Activated CD4-positive, alpha-beta T cell treated with anti-CD3 and anti-CD28 coated beads, Interleukin-2, amount 10 ng/mL, durations not matched to agents 7 days and 5 days (primary cell): ENCODE results near the gene ADD1. TPM values are rescaled to one million over a fixed set of nuclear protein-coding genes. Genes with fewer than 3 reads are reported as not detected.

Experiments used
- CTCF ChIA-PET: fragments of 350-600 bp; sonication (Branson Sonifier 250); formaldehyde crosslinking; loops from one replicate; lab custom pipeline; 2021; ENCODE audit warnings: antibody characterized with exemption; lab: Charles Lee
- POLR2A ChIA-PET: fragments of 350-600 bp; sonication (Branson Sonifier 250); formaldehyde crosslinking; loops from one replicate; lab custom pipeline; 2021; ENCODE audit warnings: antibody characterized with exemption; lab: Charles Lee
- DNase-seq: peaks from one replicate; pipeline ENCODE4 v3.0.0-alpha.2; 2020
- H3K27ac Mint-ChIP-seq: one replicate; pipeline ENCODE4 v1.8.0; 2021; ENCODE audit warnings: mild to moderate bottlenecking, moderate library complexity, mixed read lengths
- H3K27me3 Mint-ChIP-seq: one replicate; pipeline ENCODE4 v1.8.0; 2021; ENCODE audit warnings: mixed read lengths
- H3K36me3 Mint-ChIP-seq: one replicate; pipeline ENCODE4 v1.8.0; 2021; ENCODE audit warnings: low read depth, mixed read lengths
- H3K4me1 Mint-ChIP-seq: one replicate; pipeline ENCODE4 v1.8.0; 2021; ENCODE audit warnings: mixed read lengths
- H3K4me3 Mint-ChIP-seq: one replicate; pipeline ENCODE4 v1.8.0; 2021; ENCODE audit warnings: mild to moderate bottlenecking, moderate library complexity, mixed read lengths
- H3K9me3 Mint-ChIP-seq: one replicate; pipeline ENCODE4 v1.8.0; 2021; ENCODE audit warnings: mixed read lengths
- total RNA-seq, 2 experiments: library from RNA; stranded (reverse); gene quantifications; one replicate each; pipeline ENCODE4 v1.2.3, GENCODE V29; 2021

ADD1 gene
- total RNA-seq, 2 experiments from 2014 or later = 264 to 266 TPM

GRCh38 chr4:2965262-2965661, 121.6 kb downstream of the ADD1 start:
- Mint-ChIP-seq H3K9me3 (no peaks in the 10 kb centered on the region), H3K36me3 (peaks cover 11% of the 10 kb centered on the region), H3K4me1 (peaks cover 22% of the 10 kb centered on the region), H3K27ac (no peak overlapping the region), H3K27me3 (peaks cover 3% of the 10 kb centered on the region), H3K4me3 (peak overlapping the region; percentile 81)
- POLR2A ChIA-PET = no interaction called here
- CTCF ChIA-PET = interaction anchor here (0.6 to 1.2 kb wide), 4 partner anchors 52 to 202 kb away, joined by 3 to 7 read pairs (median 4); no protein-coding TSS in a partner anchor
- DNase-seq = no peak

GRCh38 chr4:2968381-2968780, 124.7 kb downstream of the ADD1 start:
- CTCF ChIA-PET = interaction anchor here (0.9 kb wide), 1 partner anchor 10 kb away, joined by 3 read pairs; no protein-coding TSS in a partner anchor
- Mint-ChIP-seq H3K4me3 (no peak overlapping the region), H3K4me1 (peaks cover 10% of the 10 kb centered on the region), H3K9me3 (no peaks in the 10 kb centered on the region), H3K36me3 (peaks cover 6% of the 10 kb centered on the region), H3K27me3 (peaks cover 3% of the 10 kb centered on the region), H3K27ac (no peak overlapping the region)
- no peak for DNase-seq
- POLR2A ChIA-PET = no interaction called here

- H3K4me3 Mint-ChIP-seq = no peak overlapping the region
- DNase-seq = no peak
- ChIA-PET CTCF (interaction anchor here (0.5 kb wide), 1 partner anchor 193 kb away, joined by 3 read pairs; no protein-coding TSS in a partner anchor), POLR2A (no interaction called here)
- no peaks in the 10 kb centered on the region for H3K4me1 Mint-ChIP-seq
- H3K36me3 Mint-ChIP-seq = no peaks in the 10 kb centered on the region
- no peaks in the 10 kb centered on the region for H3K27me3 Mint-ChIP-seq
- no peak overlapping the region for H3K27ac Mint-ChIP-seq
- no peaks in the 10 kb centered on the region for H3K9me3 Mint-ChIP-seq
Observed at GRCh38 chr4:2971275-2971674, 127.6 kb downstream of the ADD1 start.

GRCh38 chr4:2977211-2978088, 133.8 kb downstream of the ADD1 start:
- POLR2A ChIA-PET = no interaction called here
- Mint-ChIP-seq H3K27ac (no peak overlapping the region), H3K36me3 (no peaks in the 10 kb centered on the region), H3K9me3 (peaks cover 14% of the 10 kb centered on the region), H3K4me1 (no peaks in the 10 kb centered on the region), H3K27me3 (no peaks in the 10 kb centered on the region), H3K4me3 (no peak overlapping the region)
- CTCF ChIA-PET = interaction anchor here (0.8 to 2.9 kb wide), 10 partner anchors 10 to 67 kb away, joined by 3 to 11 read pairs (median 3); partner anchors contain the start of genes GRK4 and NOP14
- no peak for DNase-seq

Other genes starting within 250 kb of the ADD1 start
- 10 to 100 TPM; 35.0 to 43.6 TPM for gene TNIP2, start 87.5 kb upstream of the ADD1 start, total RNA-seq
- 10 to 100 TPM; 69.3 to 78.2 TPM for gene SH3BP2, start 50.8 kb upstream of the ADD1 start, total RNA-seq
- gene NOP14, start 119.6 kb downstream of the ADD1 start, total RNA-seq = 10 to 100 TPM; 49.1 to 50.7 TPM
- 1 to 10 TPM; 2.5 to 5.2 TPM for gene GRK4, start 119.7 kb downstream of the ADD1 start, total RNA-seq
- not detected for gene HTT-AS, start 230.7 kb downstream of the ADD1 start, total RNA-seq
- 10 to 100 TPM; 72.0 to 83.7 TPM for gene HTT, start 230.8 kb downstream of the ADD1 start, total RNA-seq